T-helper 1 cell (primary cell): Measurements from ENCODE around the gene PPBP.
"Not testable (repeated sequence)": the region's sequence is repeated elsewhere in the genome, so short reads cannot be mapped to it uniquely, and the experiment has no call there.

Experiments
- DNase-seq, 5 donors: peaks; one replicate each; pipeline ENCODE4 v3.0.0-alpha.2; 2012 to 2020

Gene PPBP

DNA sequence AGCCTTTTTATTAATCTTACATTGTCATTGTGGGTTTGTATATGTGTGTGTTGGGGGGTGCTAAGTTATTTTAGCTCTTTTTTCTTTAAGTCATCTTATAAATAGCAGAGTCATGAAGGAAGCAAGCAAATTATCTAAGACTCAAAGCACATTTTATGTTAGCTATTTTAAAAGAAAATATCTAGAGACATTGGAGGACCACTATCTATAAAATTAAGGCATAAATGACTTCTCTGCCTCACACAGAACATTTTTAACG lies 3.7 kb upstream of the PPBP start:
- DNase-seq, result no peak

DNA sequence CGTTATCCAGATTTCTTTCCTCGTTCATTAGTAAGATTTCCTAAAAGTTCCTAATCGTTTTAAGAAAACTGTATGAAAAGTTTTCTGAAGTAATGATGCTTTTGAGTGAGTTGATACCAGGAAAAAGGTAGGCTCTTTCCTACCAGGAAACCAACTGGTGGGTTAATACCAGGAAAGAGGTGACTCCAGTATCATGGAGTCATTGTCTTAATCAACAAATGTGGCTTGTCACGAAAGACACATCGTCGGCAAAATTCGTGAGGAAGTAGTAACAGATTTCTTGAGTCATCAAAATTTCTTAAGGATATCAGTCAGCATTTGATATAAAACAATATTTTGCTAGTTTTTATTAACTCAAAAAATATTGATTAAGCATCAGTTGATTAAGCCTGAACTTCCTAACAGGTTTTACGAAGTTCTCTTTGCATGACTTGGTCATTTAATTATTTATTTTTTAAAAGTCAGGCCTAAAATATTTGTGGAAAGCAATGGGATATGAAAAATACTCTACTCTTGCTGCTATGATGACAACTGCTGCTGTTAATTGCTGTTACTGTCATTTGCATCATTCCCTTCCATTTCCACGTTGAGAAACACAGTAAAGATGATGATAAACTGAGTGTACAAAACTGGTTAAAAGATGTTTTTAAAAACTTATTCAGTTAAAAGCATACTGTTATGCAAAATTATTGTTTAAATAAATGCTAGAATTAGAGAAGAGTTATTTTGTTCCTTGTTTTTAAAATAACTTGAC lies 3.2 kb upstream of the PPBP start:
- no peak for DNase-seq

DNA sequence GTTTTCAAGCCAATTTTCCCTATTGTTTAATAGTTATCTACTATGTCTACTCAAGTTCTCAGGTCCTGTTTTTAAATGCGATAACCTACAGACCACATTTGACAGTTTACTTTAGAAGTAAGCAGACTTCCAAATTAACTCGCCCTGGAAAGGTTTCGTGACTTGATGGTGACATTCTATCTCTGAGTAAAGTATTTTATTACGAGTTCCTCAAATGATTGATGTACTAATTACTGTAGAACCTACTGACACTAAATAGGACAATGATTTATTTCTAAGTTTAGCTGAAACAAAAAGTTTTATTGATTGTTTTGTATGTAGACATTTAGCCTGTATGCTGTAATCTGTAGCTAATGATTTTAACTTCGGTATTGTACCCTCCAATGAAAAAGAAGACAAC lies 1.9 kb upstream of the PPBP start:
- no peak for DNase-seq

DNA sequence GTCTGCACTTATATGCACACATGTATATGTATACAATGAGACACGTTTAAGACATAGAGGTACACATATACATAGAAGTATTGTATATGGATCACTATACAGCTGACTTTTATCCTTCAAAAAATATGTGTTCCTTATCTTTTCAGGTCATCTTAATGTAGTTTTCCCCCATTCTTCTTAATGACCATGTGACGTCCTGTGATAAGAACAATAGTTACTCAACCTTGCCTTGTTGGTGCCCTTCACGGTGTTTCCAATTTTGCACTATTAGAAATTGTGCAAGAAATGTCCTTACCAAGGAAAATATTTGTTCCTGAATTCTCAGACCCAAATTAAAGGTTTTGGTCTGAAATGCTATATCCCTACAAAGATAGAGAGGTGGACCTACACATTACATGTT lies 1.0 kb upstream of the PPBP start:
- DNase-seq, result no peak

DNA sequence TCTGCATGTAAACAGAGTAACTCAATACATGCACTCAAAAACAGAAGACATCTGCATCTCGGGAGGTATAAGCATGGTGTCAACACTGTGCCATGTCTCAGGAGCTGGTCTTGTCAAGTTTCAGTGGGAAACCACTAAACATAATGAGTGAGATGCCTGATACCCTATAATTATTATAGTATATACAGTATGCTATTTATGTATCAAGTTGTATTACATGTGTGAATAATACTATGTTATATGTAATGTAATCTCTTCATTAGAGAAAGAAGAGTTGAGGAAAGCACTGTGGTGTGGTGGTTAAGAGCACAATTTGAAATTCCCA lies 2.5 kb downstream of the PPBP start:
- DNase-seq, result no peak

DNA sequence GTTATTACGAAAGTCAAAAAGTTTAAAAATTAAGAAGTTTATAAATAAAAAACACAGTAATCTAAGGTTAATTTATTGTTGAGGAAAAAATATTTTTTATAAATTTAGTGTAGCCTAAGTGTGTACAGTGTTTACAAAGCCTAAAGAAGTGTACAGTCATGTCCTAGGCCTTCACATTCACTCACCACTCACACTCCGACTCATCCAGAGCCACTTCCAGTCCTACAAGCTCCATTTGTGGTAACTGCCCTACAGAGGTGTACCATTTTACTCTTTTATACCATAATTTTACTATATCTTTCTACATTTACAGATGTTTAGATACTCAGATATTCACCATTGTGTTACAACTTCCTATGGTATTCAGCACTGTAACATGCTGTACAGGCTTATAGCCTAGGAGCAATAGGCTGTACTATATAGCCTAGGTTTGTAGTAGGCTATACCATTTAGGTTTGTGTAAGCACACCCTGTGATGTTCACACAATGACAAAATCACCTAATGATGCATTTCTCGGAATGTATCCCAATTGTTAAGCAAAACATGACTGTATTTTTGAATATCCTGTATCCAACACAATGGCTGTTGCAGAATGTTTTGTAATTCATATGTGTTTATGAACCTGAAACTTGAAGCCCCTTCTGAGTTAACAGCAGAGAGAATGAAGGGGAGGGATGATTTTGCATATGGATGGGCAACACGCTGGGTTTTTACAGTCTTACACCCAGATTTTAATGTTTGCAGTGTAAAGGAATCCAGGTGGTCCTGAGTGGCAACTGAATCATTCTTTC lies 3.1 kb downstream of the PPBP start:
- no peak for DNase-seq

DNA sequence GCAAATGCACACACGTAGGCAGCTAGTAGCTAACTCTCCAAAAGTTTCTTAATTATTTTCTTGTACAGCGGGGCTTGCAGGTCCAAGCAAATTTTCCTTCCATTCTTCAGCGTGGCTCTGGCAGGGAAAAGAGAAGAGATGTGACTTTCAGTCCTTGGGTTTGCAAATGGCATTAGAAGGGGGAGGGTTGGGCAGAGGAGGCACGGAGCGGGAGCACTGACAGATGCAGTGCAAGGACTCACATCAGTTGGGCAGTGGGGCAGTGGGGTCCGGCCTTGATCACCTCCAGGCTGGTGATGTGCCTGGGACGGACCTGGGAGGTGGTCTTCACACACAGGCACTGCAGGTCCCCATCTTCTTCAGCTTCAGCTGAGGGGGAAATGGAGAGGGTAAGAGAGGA lies 6.8 kb downstream of the PPBP start:
- not testable (repeated sequence) for DNase-seq

DNA sequence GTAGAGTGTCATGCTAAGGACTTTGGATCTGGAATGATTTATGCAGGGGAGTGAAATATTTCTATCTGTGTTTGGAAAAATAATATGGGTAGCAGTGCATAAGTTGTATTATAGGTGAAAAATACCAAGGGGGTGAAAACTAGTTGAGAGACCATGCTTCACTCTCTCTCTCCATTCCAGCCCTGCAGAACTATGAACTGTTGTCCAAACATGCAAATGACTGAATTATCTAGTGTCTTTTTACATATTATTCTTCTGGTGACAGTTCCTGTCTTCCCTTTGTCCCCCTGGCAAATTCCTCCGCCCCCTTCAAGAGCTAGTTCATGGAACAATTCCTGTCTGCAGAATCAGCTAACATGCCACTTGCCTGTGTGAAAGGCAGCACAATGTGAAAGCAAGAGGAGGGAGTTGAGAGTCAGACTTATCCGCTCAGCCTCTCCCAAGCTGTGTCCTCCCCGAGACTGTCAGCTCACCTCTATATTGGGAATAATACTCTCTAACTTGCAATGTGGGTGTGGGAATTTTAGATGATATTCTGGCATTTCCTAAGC lies 8.5 kb downstream of the PPBP start:
- DNase-seq, result no peak

DNA sequence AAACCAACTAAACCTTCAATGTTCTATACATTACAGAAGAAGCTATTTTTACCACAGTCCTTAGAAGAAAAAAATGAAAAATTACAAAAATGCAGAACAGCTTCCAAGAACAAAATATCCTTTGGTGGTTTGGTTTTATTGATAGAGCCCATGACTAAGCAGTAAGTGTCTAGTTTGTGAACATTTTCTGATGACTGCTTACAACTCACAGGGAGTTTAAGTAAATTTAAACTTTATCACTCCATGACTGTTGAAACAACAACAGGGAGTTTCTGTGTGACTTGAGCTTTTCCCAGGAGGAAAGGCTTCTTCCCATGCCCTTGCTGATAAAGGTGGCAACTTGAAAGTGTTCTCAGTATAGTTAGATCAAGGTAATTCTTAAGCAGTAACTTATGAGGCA lies 9.1 kb downstream of the PPBP start:
- no peak for DNase-seq

DNA sequence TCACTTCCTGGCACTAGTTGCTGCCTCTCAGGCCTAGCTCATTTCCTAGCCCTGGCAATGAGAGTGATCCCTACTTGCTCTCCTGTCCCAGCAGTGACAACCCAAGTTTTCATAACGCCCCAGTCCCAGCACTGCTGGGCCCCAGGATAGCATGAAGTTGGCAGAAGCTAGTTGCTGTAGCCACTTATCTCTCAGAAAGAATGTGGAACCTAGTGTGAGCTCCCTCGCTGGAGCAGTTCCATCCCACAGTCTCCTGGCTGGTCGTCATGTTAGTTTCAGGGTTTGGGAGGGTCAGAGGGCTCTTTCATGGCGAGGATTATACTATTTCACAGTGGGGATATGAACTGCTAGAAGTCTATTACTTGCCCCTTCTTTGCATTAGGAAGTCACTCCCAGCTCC lies 11.3 kb downstream of the PPBP start:
- DNase-seq, result no peak

DNA sequence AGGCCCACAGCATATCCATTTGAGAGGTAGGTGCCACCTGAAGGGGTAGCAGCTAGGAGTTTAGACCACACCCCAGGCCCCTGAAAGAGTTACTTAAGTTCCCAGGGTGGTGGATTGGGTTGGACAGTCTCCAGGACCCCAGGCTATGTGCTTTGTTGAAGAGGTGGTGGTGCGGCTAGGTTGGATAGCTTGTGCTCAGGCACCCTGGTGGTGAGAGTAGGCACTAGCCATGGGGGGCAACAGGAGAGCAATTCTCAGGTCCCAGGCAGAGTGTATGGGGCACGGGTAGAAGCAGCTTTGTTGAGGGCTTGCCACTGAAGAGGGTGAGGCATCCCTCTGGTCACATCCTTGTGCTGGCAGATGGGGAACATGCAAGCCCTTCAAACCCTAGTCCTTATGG lies 11.8 kb downstream of the PPBP start:
- DNase-seq, result no peak

DNA sequence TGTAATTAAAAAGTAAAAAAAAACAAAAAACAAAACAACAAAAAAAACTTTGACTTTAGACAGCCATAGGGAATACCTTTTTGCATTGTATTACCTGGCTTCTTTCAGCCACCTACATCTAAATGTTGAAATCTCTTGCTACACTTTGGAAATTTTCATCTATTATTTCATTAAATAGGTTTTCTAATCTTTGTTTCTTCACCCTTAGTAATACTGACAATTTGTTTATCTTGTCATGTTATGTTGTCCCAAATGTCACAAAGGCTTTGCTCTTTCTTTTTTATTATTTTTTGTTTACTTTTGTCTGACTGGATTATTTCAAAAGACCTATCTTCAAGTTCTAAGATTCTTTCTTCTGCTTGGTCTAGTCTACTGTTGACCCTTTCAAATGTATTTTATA lies 13.6 kb downstream of the PPBP start:
- DNase-seq, result no peak

DNA sequence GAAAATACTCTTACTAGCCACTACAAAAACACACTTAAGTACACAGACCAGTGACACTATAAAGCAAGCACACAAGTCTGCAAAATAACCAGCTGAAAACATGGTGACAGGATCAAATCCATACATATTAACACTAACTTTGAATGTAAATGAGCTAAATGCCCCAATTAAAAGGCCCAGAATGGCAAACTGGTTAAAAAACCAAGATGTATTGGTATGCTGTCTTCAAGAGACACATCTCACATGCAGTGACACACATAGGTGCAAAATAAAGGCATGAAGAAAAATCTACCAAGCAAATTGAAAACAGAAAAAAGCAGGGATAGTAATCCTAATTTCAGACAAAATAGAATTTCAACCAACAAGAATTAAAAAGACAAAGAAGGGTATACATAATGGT lies 17.0 kb downstream of the PPBP start:
- no peak for DNase-seq

DNA sequence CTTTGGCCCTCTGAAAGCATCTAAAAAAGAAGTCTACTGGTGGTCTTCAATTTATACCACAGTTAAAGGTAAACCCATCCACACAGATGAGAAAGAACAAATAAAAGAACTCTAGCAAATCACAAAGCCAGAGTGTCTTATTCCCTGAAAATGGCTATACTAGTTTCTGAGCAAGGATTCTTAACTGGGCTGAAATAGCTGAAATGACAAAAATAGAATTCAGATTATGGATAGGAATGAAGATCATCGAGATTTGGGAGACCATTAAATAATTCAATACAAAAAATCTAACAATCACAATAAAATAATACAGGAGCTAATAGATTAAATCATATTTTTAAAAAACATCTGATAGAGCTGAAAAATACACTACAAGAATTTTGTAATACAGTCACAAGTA lies 18.0 kb downstream of the PPBP start:
- no peak for DNase-seq

DNA sequence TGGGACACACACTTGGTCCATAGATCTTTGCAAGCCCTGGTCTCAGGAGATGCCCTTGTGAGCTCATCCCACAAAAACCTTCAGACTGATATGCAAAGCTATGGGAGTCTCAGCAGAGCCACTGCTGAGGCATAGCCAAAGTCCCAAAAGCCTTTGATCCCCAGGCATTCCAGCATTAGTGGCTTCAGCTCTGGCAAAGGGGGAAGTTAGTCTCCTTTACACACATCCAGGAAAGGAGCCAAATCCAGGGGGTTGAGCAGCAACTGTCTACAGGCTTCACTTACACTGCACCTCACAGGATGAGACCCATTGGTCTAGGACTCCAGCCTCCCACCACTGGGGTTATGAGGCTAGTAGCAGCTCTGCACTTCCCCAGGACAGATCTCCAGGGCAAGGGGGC lies 20.1 kb downstream of the PPBP start:
- no peak for DNase-seq

DNA sequence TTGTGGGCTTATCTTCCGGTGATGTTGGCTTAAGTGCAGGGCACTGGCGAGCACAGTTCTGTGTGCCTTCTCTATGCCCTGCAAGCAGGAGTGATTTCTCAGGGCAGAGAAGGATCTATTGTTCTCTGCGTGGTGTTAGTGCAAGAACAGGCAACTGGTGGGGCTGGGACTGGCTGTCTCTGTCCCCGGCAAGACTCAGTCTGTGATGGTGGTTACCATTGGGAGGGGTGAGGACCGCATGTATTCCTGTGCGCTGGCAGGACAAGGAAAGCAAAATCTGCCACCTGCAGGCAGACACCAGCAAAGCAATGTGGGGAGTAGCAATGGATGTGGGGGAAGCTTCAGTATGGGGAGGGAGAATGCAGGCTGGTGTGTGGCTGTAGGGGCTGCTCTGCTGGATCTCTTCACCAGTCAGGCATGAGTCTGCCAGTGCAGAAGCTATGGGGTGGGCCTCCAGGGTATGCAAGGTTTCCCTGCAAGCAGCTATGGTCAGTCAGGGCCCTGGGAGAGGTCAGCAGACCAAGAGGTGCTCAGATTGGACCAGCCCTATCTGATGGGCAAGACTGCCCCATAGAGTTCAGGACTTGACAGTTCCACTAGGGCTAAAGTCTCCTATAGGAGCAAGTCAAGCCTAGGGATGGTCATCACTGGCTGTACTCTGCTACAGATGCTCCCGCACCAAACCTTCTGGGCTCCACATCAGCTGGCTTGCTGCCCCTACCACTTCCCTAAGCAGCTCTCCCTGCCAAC lies 23.0 kb downstream of the PPBP start:
- DNase-seq, result no peak

DNA sequence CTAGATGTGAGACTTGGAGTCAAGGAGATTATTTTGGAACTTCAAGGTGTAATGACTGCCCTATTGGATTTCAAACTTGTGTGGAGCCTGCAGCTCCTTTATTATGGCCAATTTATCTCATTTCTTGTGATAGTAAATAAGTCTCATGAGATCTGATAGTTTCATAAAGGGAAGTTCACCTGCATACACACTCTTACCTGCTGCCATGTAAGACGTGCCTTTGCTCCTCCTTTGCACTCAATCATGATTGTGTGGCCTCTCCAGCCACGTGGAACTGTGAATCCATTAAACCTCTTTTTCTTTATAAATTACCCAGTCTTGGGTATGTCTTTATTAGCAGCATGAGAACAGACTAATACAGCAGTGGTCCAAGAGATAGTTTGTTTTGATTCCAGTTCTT lies 25.3 kb downstream of the PPBP start:
- no peak for DNase-seq

DNA sequence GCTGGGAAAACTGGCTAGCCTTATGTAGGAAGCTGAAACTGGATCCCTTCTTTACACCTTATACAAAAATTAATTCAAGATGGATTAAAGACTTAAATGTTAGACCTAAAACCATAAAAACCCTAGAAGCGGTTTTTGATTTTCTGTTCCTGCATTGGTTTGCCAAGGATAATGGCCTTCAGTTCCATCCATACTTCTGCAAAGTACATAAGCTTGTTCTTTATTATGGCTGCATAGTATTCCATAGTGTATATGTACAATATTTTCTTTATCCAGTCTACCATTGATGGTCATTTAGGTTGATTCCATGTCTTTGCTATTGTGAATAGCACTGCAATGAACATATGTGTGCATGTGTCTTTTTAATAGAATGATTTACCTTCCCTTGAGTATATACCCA lies 28.9 kb downstream of the PPBP start:
- DNase-seq, result not testable (repeated sequence)

DNA sequence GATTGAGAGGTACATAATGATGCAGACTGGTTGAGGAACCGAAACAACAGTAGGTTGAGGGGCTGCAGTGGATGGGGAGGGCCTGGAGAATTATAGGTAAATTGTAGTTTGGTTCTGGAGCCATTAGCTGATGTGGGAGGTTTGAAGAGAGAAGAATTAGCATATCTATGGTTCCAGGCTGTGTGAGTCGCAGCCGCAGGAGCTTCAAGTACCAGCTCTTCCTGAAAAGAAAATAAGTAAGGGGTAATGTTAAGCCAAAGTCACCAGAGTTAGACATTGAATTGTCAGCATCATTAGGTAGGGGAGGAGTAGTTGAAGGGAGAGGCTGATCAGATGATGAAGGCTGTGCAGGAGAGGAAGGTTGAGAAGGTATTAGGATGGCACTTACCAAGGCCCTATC lies 35.6 kb downstream of the PPBP start:
- no peak for DNase-seq

DNA sequence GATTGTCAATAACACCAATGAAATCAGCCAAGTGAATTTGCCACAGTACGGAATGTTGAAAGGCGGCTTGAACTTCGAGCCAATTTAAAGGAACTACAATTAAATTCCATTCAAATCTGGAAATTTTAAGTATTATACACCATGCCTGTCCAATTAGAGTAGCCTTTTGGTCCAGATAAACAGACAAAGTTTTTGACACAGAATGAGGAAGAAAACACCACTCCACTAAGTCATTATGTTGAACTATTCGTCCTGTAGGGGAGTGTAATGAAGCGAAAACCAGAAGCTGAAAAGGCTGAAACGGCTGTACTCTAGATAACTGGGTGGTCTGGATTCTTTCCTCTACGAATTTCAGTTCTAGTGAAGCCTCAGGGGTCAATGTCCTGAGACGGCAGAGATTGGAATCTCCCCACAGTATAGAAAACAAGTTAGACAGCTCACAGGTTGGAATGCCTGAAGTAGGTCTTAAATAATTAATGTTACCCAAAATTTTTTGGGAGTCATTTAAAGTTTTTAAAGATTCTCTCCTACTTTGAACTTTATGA lies 37.5 kb downstream of the PPBP start:
- DNase-seq, result not testable (repeated sequence)

DNA sequence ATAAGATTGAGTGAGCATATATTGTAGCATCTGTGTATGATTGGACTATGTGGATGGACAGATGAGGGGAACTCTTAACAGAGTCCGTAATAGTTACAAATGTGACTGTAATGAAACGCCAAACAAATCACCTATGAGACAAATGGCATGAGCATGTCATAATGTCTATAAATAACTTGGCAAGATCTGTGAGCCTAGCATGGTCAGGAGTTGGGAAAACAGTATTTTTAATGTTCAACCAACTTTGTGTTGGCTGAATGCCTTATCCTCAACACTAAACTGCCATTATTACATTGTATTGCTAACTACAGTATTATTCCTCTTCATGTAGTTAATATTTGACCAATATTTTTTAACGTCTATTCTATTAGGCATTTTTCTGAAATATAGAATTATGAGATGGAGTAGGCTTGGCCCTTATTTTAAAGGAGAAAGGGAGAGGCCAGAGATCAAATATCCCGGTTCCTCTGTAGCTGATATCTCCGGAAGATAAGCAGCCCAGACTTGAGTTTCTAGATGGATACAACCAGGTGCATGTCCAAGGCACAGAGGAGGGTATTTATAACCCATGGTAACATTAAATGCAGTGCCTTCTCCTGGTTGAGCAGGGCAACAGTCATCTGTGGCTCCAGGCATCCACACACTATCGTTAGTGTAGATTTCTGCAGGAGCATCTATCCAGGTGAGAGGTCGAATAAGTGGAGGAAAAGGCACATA lies 38.8 kb downstream of the PPBP start:
- no peak for DNase-seq

DNA sequence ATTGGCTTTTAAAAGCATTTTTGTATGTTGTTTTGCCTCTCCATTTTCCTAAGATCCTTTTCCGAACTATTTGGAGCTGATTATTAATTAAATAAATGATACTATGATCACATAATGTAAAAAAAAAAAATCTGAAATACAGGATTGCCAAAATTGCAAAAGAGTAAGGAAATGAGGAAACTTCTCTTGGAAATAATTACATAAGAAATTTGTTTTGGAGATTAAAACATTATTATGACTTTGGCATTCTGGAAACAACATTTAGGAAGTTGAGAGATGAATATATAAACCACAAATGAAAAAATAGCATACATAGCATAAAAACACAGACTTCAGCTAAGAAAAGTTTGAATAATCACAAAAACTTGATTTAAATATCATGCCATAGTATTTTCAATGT lies 39.7 kb downstream of the PPBP start:
- DNase-seq, result no peak
